Liver (tissue), 9 donors: ENCODE data around the gene TSTD1. TPM values are rescaled to one million over a fixed set of nuclear protein-coding genes. Genes with fewer than 3 reads are reported as not detected.
A peak's percentile ranks its signal among the peaks of the same experiment; 100 is the strongest.

ENCODE experiments used
- DNase-seq: peaks from one replicate; pipeline ENCODE4 v3.0.0-alpha.2; 2017; ENCODE audit warnings: low spot score
- H3K27ac ChIP-seq, 2 donors: one replicate each; pipeline ENCODE4 v1.7.0; 2013; ENCODE audit warnings: inconsistent platforms in 2 of 2, low read length in 2 of 2, control low read depth in 1 of 2, low read depth in 1 of 2, mild to moderate bottlenecking in 1 of 2
- H3K27me3 ChIP-seq, 4 donors: one replicate each; pipeline versions ENCODE4 v1.6.1 to v1.7.0; 2013; ENCODE audit warnings: low read length in 3 of 4, inconsistent platforms in 1 of 4, mild to moderate bottlenecking in 1 of 4, moderate library complexity in 1 of 4; ENCODE audit not compliant: control insufficient read depth in 4 of 4, insufficient read depth in 4 of 4
- H3K36me3 ChIP-seq, 4 donors: one replicate each; pipeline versions ENCODE4 v1.6.1 to v1.7.0; 2013; ENCODE audit warnings: low read length in 3 of 4, mild to moderate bottlenecking in 3 of 4, low read depth in 1 of 4, moderate library complexity in 1 of 4; ENCODE audit not compliant: control insufficient read depth in 4 of 4, insufficient read depth in 3 of 4
- H3K4me1 ChIP-seq, 4 donors: one replicate each; pipeline versions ENCODE4 v1.6.1 to v1.7.0; 2013; ENCODE audit warnings: low read length in 3 of 4, mild to moderate bottlenecking in 3 of 4, moderate library complexity in 1 of 4; ENCODE audit not compliant: control insufficient read depth in 4 of 4, insufficient read depth in 4 of 4
- H3K4me3 ChIP-seq, 3 donors: one replicate each; pipeline versions ENCODE4 v1.6.1 to v1.7.0; 2013; ENCODE audit warnings: low read length in 3 of 3, control low read depth in 1 of 3, low read depth in 1 of 3, mild to moderate bottlenecking in 1 of 3
- H3K9ac ChIP-seq, 2 donors: one replicate each; pipeline ENCODE4 v1.7.0; 2013; ENCODE audit warnings: low read length in 2 of 2, mild to moderate bottlenecking in 2 of 2, moderate library complexity in 2 of 2, control low read depth in 1 of 2, low read depth in 1 of 2
- H3K9me3 ChIP-seq, 4 donors: one replicate each; pipeline versions ENCODE4 v1.6.1 to v1.7.0; 2013; ENCODE audit warnings: low read length in 3 of 4; ENCODE audit not compliant: control insufficient read depth in 4 of 4
- EGR1 ChIP-seq, 2 donors: IDR thresholded peaks; 2 replicates each; pipeline ENCODE4 v1.6.1; 2016 to 2018; ENCODE audit warnings: antibody characterized with exemption in 2 of 2, low read depth in 2 of 2
- FOXA1 ChIP-seq: IDR thresholded peaks from 2 replicates; pipeline ENCODE4 v1.6.1; 2016; ENCODE audit warnings: antibody characterized with exemption
- FOXA2 ChIP-seq: IDR thresholded peaks from 2 replicates; pipeline ENCODE4 v1.6.1; 2016; ENCODE audit warnings: antibody characterized with exemption
- GABPA ChIP-seq, 2 donors: IDR thresholded peaks in 1 of 2; conservative IDR thresholded peaks in 1 of 2; 2 replicates each; pipeline ENCODE4 v1.6.1; 2016; ENCODE audit warnings: antibody characterized with exemption in 2 of 2, mild to moderate bottlenecking in 1 of 2, moderate library complexity in 1 of 2
- HNF4A ChIP-seq, 2 donors: conservative IDR thresholded peaks; 2 replicates each; pipeline ENCODE4 v1.6.1; 2016; ENCODE audit warnings: antibody characterized with exemption in 2 of 2, mild to moderate bottlenecking in 2 of 2
- HNF4G ChIP-seq: IDR thresholded peaks from 2 replicates; pipeline ENCODE4 v1.6.1; 2016; ENCODE audit warnings: antibody characterized with exemption
- JUND ChIP-seq, 2 donors: IDR thresholded peaks; 2 replicates each; pipeline ENCODE4 v1.6.1; 2016; ENCODE audit warnings: antibody characterized with exemption in 2 of 2
- NR2F2 ChIP-seq: IDR thresholded peaks from 2 replicates; pipeline ENCODE4 v1.6.1; 2016; ENCODE audit warnings: antibody characterized with exemption
- RAD21 ChIP-seq, 2 donors: IDR thresholded peaks; 2 replicates each; pipeline ENCODE4 v1.6.1; 2016; ENCODE audit warnings: antibody characterized with exemption in 2 of 2, mild to moderate bottlenecking in 2 of 2
- RXRA ChIP-seq, 2 donors: IDR thresholded peaks; 2 replicates each; pipeline ENCODE4 v1.6.1; 2017 to 2018; ENCODE audit warnings: antibody characterized with exemption in 2 of 2, mild to moderate bottlenecking in 1 of 2
- SP1 ChIP-seq: IDR thresholded peaks from 2 replicates; pipeline ENCODE4 v1.6.1; 2018; ENCODE audit warnings: antibody characterized with exemption, mild to moderate bottlenecking
- TAF1 ChIP-seq: conservative IDR thresholded peaks from 2 replicates; pipeline ENCODE4 v1.6.1; 2016; ENCODE audit warnings: antibody characterized with exemption, mild to moderate bottlenecking
- YY1 ChIP-seq: IDR thresholded peaks from 2 replicates; pipeline ENCODE4 v1.6.1; 2016; ENCODE audit warnings: antibody characterized with exemption, mild to moderate bottlenecking
- WGBS: extraction: QIAGEN DNeasy Blood & Tissue Kit; methylation state at CpG from one replicate; pipeline ENCODE4 v1.1.7; 2013; 5-methylcytosine and 5-hydroxymethylcytosine counted together
- polyA plus RNA-seq, 2 donors: library from polyadenylated mRNA; stranded (reverse) in 1 of 2; unstranded in 1 of 2; fragments of 200-250 nt in 1 of 2; fragments of >200 nt in 1 of 2; fragmentation: Nextera tagmentation in 1 of 2; extraction: Ambion mirVana in 1 of 2; gene quantifications; one replicate each; pipeline versions ENCODE4 v1.2.1 to v1.2.3, GENCODE V29; 2013 to 2015
- total RNA-seq, 2 donors: library from RNA; depleted of rRNA; stranded (reverse); fragments of >200 nt; gene quantifications; one replicate each; pipeline ENCODE4 v1.2.3, GENCODE V29; 2014
- TF ChIP-seq, protein P1 (sequence below): fragments of 150-350 bp; IDR thresholded peaks from 2 replicates; pipeline ENCODE4 v1.5.1; 2017; ENCODE audit warnings: improper control_type of control experiment, low read depth, low read length; ENCODE audit not compliant: missing input control
- TF ChIP-seq, protein P2 (sequence below): IDR thresholded peaks from 2 replicates; pipeline ENCODE4 v1.6.1; 2016; ENCODE audit warnings: antibody characterized with exemption
- TF ChIP-seq, protein P3 (sequence below): IDR thresholded peaks from 2 replicates; pipeline ENCODE4 v1.6.1; 2016; ENCODE audit warnings: antibody characterized with exemption
- TF ChIP-seq, protein P4 (sequence below): IDR thresholded peaks from 2 replicates; pipeline ENCODE4 v1.6.1; 2016; ENCODE audit warnings: antibody characterized with exemption, mild to moderate bottlenecking
- TF ChIP-seq, protein P5 (sequence below): IDR thresholded peaks from 2 replicates; pipeline ENCODE4 v1.6.1; 2016; ENCODE audit warnings: antibody characterized with exemption
- donor health status: healthy.
- donor health status: healthy.
- donor health status: healthy.
- donor health status: healthy.
- donor health status: healthy.

The TSTD1 gene
- total and polyA plus RNA-seq, 4 donors, result 10.9 to 67.5 (median 34.8) TPM

- peak overlapping the region; percentile 85 to 92 for H3K27ac ChIP-seq
- TF ChIP-seq, protein P1, sequence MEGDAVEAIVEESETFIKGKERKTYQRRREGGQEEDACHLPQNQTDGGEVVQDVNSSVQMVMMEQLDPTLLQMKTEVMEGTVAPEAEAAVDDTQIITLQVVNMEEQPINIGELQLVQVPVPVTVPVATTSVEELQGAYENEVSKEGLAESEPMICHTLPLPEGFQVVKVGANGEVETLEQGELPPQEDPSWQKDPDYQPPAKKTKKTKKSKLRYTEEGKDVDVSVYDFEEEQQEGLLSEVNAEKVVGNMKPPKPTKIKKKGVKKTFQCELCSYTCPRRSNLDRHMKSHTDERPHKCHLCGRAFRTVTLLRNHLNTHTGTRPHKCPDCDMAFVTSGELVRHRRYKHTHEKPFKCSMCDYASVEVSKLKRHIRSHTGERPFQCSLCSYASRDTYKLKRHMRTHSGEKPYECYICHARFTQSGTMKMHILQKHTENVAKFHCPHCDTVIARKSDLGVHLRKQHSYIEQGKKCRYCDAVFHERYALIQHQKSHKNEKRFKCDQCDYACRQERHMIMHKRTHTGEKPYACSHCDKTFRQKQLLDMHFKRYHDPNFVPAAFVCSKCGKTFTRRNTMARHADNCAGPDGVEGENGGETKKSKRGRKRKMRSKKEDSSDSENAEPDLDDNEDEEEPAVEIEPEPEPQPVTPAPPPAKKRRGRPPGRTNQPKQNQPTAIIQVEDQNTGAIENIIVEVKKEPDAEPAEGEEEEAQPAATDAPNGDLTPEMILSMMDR, result no peak
- TF ChIP-seq GABPA (IDR thresholded peaks at IDR 0.05 in 1 of 2, conservative IDR thresholded peaks at IDR 0.05 in 1 of 2) (peak in 1 of 2 donors; percentile 76), RAD21 (IDR thresholded peaks at IDR 0.05) (peak in 1 of 2 donors; percentile 37), HNF4A (conservative IDR thresholded peaks at IDR 0.05) (peak; percentile 43 to 44), SP1 (peak; percentile 56), YY1 (no peak), NR2F2 (peak; percentile 59), TAF1 (peak; percentile 82), FOXA1 (no peak), JUND (IDR thresholded peaks at IDR 0.05) (no peak), FOXA2 (no peak), HNF4G (peak; percentile 24), EGR1 (IDR thresholded peaks at IDR 0.05; ENCODE audit: low read depth in 2 of 2) (peak in 1 of 2 donors; percentile 42), RXRA (IDR thresholded peaks at IDR 0.05) (peak; percentile 59 to 62)
- TF ChIP-seq, protein P2, sequence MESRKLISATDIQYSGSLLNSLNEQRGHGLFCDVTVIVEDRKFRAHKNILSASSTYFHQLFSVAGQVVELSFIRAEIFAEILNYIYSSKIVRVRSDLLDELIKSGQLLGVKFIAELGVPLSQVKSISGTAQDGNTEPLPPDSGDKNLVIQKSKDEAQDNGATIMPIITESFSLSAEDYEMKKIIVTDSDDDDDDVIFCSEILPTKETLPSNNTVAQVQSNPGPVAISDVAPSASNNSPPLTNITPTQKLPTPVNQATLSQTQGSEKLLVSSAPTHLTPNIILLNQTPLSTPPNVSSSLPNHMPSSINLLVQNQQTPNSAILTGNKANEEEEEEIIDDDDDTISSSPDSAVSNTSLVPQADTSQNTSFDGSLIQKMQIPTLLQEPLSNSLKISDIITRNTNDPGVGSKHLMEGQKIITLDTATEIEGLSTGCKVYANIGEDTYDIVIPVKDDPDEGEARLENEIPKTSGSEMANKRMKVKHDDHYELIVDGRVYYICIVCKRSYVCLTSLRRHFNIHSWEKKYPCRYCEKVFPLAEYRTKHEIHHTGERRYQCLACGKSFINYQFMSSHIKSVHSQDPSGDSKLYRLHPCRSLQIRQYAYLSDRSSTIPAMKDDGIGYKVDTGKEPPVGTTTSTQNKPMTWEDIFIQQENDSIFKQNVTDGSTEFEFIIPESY, result no peak
- TF ChIP-seq, protein P3, sequence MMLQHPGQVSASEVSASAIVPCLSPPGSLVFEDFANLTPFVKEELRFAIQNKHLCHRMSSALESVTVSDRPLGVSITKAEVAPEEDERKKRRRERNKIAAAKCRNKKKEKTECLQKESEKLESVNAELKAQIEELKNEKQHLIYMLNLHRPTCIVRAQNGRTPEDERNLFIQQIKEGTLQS, result no peak
- TF ChIP-seq, protein P4, sequence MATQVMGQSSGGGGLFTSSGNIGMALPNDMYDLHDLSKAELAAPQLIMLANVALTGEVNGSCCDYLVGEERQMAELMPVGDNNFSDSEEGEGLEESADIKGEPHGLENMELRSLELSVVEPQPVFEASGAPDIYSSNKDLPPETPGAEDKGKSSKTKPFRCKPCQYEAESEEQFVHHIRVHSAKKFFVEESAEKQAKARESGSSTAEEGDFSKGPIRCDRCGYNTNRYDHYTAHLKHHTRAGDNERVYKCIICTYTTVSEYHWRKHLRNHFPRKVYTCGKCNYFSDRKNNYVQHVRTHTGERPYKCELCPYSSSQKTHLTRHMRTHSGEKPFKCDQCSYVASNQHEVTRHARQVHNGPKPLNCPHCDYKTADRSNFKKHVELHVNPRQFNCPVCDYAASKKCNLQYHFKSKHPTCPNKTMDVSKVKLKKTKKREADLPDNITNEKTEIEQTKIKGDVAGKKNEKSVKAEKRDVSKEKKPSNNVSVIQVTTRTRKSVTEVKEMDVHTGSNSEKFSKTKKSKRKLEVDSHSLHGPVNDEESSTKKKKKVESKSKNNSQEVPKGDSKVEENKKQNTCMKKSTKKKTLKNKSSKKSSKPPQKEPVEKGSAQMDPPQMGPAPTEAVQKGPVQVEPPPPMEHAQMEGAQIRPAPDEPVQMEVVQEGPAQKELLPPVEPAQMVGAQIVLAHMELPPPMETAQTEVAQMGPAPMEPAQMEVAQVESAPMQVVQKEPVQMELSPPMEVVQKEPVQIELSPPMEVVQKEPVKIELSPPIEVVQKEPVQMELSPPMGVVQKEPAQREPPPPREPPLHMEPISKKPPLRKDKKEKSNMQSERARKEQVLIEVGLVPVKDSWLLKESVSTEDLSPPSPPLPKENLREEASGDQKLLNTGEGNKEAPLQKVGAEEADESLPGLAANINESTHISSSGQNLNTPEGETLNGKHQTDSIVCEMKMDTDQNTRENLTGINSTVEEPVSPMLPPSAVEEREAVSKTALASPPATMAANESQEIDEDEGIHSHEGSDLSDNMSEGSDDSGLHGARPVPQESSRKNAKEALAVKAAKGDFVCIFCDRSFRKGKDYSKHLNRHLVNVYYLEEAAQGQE, result peak; percentile 55
- TF ChIP-seq, protein P5, sequence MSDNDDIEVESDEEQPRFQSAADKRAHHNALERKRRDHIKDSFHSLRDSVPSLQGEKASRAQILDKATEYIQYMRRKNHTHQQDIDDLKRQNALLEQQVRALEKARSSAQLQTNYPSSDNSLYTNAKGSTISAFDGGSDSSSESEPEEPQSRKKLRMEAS, result peak; percentile 59
- peaks cover 0 to 7% (median 2%) of the 10 kb centered on the region in 4 donors for H3K9me3 ChIP-seq
- peak; percentile 72 for DNase-seq
- under 1% methylated on average over 48 of the region's 48 CpGs for WGBS
- no peaks in the 10 kb centered on the region for H3K27me3 ChIP-seq
- peak overlapping the region; percentile 85 to 96 for H3K9ac ChIP-seq
- peaks cover 3 to 19% (median 9%) of the 10 kb centered on the region in 4 donors for H3K4me1 ChIP-seq
- peak overlapping the region; percentile 89 to 97 (median 91) for H3K4me3 ChIP-seq
- peaks cover 0 to 27% (median 25%) of the 10 kb centered on the region in 4 donors for H3K36me3 ChIP-seq
Observed at GRCh38 chr1:161044908-161045735, 6.4 kb upstream of the TSTD1 start.
